Fibroblast of skin of abdomen (primary cell): ENCODE results near the gene PTPRG.

Experiments
- DNase-seq: peaks from one replicate; pipeline ENCODE4 v3.0.0-alpha.2; 2013

Gene PTPRG

DNA sequence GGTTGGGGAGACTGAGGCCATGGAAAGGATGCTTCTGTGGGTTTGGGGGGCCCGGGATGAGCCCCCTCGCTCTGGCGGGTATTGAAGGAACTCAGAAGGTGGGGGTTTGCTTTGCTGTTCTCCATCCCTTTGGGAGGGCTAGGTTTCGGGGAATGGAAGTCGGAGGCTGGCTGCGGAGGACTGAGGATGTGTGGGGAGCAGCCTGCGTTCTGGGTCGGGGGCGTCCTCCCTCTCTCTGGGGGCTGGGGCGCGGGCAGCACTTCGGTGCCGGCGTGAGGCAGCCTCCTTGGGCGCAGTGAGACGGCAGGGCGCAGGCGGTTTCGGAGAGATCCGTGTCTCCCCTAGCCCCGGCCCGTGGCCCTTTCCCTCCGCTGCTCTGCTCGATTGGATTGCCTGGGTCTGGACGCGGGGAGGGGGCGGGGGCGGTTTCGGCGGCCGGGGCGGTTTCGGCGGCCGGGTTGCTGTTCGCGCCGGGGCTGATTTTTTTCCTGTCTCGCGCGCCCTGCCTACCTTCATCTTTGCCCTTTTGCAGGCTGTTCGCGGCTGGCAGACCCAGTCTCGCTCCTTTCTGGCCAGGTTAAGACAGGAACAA lies 1.4 kb downstream of the PTPRG start:
- DNase-seq, result peak; percentile 41

GRCh38 chr3:61563313-61564271 lies 2.2 kb downstream of the PTPRG start:
- DNase-seq, result no peak

DNA sequence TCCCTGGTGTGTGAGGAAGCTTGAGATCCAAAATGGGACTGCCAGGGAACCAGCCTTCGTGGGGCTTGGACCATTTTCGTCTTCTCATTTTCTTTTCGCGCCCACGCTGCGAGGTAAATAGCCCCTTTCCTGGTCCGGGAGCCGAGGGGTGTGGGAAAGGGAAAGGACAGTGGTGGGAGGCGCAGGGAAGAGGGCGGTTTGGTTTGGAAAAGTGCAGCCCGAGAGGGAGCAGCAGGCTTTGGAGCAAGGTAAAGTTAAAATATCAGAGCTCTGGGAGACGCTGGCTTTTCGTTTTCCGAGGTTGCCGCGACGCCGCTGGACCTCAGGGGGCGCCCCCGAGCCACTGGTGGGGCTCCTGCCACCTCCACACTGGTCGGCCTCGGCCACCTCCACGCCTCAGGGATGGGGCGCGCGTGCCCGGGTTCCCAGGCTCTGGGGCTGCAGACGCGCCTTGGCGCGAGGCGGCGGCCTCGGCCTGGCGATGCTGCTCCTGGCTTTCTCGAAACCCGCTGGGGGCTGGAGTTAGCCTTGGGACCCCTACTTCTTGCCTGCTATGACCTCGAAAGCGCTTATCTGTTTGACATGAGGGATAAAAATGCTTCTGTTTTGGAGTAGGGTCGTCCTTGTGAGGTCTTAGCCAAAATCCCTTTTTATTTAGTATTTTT lies 3.2 kb downstream of the PTPRG start:
- DNase-seq, result peak; percentile 61

GRCh38 chr3:61565569-61565968 lies 4.2 kb downstream of the PTPRG start:
- DNase-seq, result peak; percentile 18

DNA sequence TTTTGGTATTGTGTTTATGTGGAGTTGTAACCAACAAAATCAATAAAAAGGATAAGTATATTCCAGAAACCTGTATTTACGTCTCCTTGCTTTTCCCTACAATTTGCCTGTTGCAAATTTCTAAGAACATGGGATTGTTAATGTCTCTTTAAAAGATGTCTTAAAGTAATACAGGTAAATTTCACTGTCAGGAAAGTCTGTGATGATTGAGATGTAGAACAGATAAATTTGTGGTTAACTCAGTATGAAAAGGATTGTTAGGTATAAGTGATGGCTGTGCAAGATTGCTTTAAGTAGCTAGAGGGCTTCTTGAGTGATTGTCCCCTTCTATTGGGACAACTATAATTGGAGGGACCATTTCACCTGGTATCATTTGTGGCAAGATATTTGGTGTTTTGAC lies 6.8 kb downstream of the PTPRG start:
- DNase-seq, result no peak

DNA sequence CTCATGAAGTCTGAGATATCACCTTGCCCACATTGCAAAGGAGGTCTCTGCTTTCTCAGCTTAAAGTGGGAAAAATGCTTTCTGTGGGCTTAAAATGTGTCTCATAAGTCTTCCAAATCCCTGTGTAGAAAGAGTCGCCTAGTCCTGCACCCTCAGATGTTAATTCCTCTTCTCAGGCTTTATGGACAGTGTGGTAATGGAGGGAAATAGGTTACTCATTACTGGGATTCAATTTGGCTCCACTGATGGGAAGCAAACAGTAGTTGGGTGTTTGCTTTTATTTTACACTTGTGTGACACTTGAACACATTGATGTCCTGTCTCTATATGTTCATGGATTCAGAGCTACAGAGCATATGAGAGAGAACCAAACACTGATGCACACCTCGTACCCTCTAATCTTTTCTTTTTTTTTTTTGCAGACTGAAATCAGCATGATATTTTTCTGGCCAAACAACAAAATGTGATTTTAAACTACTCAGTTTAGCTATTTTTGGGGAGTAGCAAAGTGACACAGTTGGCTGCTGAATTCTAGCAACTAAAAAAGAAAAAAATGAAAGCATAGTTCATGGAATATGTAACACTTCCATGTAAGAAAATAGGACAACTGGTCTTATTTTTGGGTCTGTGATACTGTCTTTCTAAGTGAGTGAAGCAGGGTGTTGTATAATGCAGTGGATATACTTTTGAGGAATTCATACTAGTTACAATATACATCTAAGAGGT lies 8.6 kb downstream of the PTPRG start:
- no peak for DNase-seq

DNA sequence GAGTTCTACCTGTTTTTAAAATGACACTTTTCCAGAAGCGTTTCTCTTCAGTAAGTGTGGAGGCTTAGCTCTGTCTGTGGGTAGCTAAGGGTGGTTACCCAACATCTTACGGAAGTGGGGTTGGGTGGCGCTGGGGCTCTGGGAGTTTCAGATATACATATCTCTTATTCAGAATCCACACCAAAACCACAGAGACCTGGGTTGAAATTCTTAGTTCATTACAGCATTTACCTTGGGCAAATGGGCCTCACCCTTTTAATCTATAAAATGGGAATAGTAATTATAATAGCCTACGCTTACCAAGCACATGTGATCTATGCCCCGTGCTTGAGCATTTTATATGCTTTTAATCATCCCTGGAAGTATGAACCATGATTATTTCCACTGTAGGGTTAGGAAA lies 9.4 kb downstream of the PTPRG start:
- no peak for DNase-seq

DNA sequence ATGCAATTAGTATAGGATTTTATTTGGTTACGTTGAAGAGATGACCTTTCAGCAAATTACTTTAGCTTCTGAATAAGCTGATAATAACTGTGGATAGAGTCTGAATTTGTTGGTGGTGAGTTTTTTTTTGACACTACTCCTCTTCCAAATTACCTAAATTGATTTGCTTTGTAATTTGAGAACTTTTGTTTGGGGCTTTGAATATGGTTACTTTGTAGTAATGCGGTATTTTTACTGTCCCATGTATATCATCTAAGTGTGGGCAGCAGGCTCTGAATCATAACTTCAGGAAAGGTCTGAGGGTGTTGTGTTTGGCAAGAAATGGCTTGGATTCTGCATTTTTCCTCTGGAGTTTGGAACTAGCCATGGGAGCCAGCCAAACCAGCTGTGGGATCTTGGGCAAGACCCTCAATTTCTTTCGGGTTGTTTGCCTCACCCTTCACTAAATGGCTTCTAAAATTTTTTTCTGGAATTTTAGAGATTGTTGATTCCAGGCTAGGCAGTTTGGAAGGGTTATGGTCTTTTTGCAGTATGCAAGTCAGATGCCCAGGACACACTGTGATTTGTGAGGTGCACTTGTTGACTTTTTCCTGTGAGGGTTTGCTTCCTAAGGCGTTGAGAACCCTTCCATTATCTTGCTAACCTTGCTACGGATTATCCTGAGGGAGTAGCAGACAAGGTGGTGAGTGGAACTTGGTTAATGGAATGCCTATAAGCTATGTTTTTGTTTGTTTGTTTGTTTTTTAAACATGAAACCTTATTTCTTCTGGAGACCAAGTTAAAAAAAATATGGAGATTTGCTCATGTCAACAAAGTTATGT lies 10.4 kb downstream of the PTPRG start:
- peak; percentile 86 for DNase-seq

DNA sequence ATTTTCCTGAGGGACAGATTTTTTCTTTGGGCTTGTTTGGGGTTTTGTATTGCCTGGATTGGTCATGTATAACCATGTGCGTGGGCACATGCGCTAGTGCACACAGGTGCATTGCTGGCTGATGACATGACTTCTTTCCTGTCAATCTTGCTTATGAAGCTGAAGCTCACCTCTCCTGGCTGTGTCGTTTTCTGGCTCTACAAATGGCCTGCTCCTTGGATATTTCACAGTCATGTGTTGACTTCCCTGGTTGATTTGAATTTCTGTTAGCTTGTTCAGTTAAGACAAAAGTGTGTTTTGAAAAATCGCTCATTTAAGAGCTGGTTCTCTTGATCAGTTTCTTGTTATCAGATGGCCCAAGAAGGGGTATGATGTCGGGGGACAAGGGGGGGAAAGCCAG lies 11.5 kb downstream of the PTPRG start:
- no peak for DNase-seq

GRCh38 chr3:61573441-61573840 lies 12.1 kb downstream of the PTPRG start:
- peak; percentile 64 for DNase-seq

DNA sequence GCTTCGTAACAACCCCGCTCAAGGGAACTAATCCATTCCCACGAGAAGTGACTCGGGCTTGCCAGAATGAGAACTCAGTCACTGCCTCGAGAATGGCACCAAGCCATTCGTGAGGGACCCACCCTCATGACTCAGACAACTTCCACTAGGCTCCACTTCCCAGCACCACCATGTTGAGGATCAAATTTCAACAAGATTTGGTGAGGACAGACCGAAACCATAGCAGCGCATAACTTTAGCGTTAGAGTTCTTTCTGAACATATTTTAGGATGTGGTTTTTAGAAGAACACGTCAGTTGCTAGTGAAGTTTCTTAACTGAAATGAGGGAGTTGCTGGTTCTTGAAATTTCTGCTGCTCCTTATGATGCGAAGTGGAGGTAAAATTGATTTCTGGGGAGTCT lies 13.5 kb downstream of the PTPRG start:
- peak; percentile 95 for DNase-seq

- no peak for DNase-seq
Measured at GRCh38 chr3:61575893-61576292, 14.5 kb downstream of the PTPRG start.

DNA sequence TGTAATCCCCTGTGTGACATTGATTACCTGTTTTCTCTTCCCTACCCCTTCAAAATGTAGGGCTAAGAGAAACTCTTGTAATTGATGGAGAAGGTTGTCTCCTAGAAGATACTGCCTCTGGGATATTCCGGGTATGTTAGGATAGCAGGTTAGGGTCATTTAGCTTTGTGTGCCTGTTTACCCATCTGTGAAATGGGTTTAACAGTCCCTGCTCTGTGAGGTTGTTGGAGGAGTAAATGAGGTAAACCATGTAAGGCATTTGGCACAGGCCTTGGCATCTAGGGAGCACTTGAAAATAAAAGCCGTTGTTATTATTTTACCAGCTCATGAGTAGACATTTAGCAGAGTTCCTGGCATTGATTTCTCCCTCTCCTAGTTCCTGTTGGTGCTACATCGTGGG lies 16.4 kb downstream of the PTPRG start:
- no peak for DNase-seq

DNA sequence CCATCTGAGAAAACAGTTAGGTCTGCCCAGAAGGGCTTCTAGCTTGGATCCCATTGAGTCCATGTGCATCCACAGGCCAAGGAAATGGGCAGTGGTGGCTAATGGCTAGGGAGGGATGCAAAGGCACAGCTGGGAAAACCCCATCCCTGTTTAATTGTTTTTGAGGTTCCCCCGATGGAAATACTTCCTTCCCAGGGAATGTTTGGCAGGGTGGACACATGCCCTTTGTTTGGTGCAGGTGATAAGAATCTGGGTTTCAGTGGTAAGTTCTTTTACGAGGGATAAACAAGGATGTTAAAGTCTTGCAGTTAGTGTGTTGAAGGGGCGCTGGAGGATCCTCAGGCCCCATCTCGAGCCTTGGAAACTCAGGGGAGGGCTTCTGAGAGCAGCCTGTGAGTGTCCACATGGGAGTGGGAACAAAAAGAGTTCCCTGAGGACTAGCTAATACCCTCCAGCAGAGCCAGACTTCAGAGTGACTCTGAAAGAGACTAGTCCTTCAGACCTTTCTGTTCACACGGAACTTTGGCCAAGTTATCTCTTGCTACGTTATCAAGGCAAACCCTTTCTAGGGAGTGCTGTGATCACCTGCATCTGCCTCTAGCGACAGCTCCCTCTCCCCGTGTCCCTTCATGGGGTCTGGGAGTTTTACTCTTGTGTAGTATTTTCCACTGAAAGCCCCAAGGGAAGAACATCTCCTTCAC lies 17.4 kb downstream of the PTPRG start:
- DNase-seq, result no peak

DNA sequence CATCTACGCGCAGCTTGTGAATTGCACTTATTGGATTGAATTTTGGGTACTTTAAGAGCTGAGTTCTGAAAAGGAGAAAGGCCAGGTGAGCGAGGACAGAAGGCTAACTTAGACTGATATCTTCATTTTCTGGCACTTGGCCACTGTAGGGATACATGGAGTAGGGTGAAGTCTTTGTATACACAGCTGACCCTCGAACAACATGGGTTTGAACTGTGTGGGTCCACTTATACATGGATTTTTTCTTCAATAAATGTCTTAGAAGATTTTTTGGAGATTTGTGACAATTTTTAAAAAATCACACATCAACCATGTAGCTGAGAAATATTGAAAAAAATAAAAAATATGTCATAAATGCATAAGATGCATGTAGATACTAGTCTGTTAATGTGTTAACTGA lies 18.3 kb downstream of the PTPRG start:
- DNase-seq, result no peak

- no peak for DNase-seq
Measured at GRCh38 chr3:61580982-61581643, 19.7 kb downstream of the PTPRG start.

DNA sequence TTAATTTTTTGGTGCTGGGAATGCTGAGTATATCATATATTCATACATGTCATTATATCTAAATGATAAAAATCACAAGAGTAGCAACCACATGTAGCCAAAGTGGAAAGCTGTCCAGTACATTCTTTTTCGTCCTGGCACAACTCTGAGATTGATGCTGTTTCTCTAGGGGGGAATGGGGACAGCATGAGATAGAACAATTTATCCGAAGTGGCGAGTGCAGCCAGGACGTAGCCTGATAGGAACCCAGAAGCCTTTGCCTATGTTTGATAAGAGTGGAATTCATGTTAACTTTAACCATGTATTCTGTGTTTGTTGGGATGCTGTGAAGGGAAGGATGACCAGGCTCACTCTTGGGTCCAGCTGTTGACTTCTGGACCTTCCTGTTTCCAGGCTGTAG lies 20.9 kb downstream of the PTPRG start:
- DNase-seq, result no peak

DNA sequence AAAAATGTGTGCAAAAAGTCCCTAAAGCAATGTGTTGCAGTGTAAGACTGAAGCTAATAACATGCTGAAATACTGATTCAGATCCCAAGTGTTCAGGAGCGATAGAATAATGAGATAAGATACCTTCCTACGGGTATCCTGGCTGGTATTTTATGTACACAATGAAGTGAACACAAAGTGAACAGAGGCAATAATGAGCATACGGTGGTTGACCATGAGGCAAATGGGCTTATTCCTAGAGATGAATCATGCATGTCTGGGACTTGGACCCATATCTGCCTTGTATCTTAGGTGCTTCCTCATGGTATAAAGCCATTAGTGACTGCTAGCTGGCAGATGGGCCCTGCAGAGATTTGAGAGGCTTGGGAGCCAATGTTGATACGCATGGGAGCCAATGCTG lies 21.5 kb downstream of the PTPRG start:
- DNase-seq, result no peak

- no peak for DNase-seq
Measured at GRCh38 chr3:61583890-61584875, 22.8 kb downstream of the PTPRG start.

- peak; percentile 61 for DNase-seq
Measured at GRCh38 chr3:61589856-61590255, 28.5 kb downstream of the PTPRG start.
